Measurements from ENCODE around the gene LRRTM4. TPM values are rescaled to one million over a fixed set of nuclear protein-coding genes. Genes with fewer than 3 reads are reported as not detected.

The LRRTM4 gene
- total RNA-seq, 2 experiments from 2014 or later = not detected

GRCh38 chr2:77512507-77512906, 9.7 kb downstream of the LRRTM4 start:
- H3K27ac Mint-ChIP-seq = no peak overlapping the region
- ATAC-seq (no peak), DNase-seq (no peak)
- no peaks in the 10 kb centered on the region for H3K4me1 Mint-ChIP-seq
- H3K27me3 Mint-ChIP-seq = no peaks in the 10 kb centered on the region
- H3K36me3 Mint-ChIP-seq = no peaks in the 10 kb centered on the region
- H3K4me3 Mint-ChIP-seq = no peak overlapping the region
- CTCF ChIA-PET = no interaction called here
- H3K9me3 Mint-ChIP-seq (ENCODE audit: low read depth) = peaks cover 2% of the 10 kb centered on the region

- Mint-ChIP-seq H3K4me3 (no peak overlapping the region), H3K9me3 (ENCODE audit: low read depth) (peaks cover 2% of the 10 kb centered on the region), H3K4me1 (no peaks in the 10 kb centered on the region), H3K36me3 (no peaks in the 10 kb centered on the region), H3K27ac (no peak overlapping the region), H3K27me3 (no peaks in the 10 kb centered on the region)
- DNase-seq = no peak
- CTCF ChIA-PET = no interaction called here
- ATAC-seq = no peak
These were observed 13.7 kb downstream of the LRRTM4 start for GRCh38 chr2:77508511-77508910.

- Mint-ChIP-seq H3K36me3 (no peaks in the 10 kb centered on the region), H3K27me3 (no peaks in the 10 kb centered on the region), H3K4me3 (no peak overlapping the region), H3K9me3 (ENCODE audit: low read depth) (peaks cover 2% of the 10 kb centered on the region), H3K27ac (no peak overlapping the region), H3K4me1 (no peaks in the 10 kb centered on the region)
- ATAC-seq = no peak
- CTCF ChIA-PET = no interaction called here
- DNase-seq = no peak
These were observed 14.5 kb downstream of the LRRTM4 start for GRCh38 chr2:77507657-77508056.

- H3K27ac Mint-ChIP-seq = no peak overlapping the region
- H3K36me3 Mint-ChIP-seq = no peaks in the 10 kb centered on the region
- H3K9me3 Mint-ChIP-seq (ENCODE audit: low read depth) = peaks cover 6% of the 10 kb centered on the region
- no peaks in the 10 kb centered on the region for H3K27me3 Mint-ChIP-seq
- CTCF ChIA-PET = no interaction called here
- ATAC-seq (no peak), DNase-seq (no peak)
- H3K4me3 Mint-ChIP-seq = no peak overlapping the region
- H3K4me1 Mint-ChIP-seq = no peaks in the 10 kb centered on the region
These were observed 34.0 kb downstream of the LRRTM4 start for GRCh38 chr2:77488141-77488540.

GRCh38 chr2:77487074-77487803, 34.9 kb downstream of the LRRTM4 start:
- Mint-ChIP-seq H3K36me3 (no peaks in the 10 kb centered on the region), H3K27me3 (no peaks in the 10 kb centered on the region), H3K27ac (no peak overlapping the region), H3K4me1 (no peaks in the 10 kb centered on the region), H3K9me3 (ENCODE audit: low read depth) (peaks cover 6% of the 10 kb centered on the region), H3K4me3 (no peak overlapping the region)
- no peak for ATAC-seq
- CTCF ChIA-PET = no interaction called here
- DNase-seq = no peak

GRCh38 chr2:77484026-77484425, 38.1 kb downstream of the LRRTM4 start:
- no peak overlapping the region for H3K27ac Mint-ChIP-seq
- H3K4me1 Mint-ChIP-seq = no peaks in the 10 kb centered on the region
- H3K36me3 Mint-ChIP-seq = no peaks in the 10 kb centered on the region
- ATAC-seq = no peak
- CTCF ChIA-PET = no interaction called here
- H3K27me3 Mint-ChIP-seq = no peaks in the 10 kb centered on the region
- peaks cover 6% of the 10 kb centered on the region for H3K9me3 Mint-ChIP-seq (ENCODE audit: low read depth)
- no peak for DNase-seq
- no peak overlapping the region for H3K4me3 Mint-ChIP-seq

GRCh38 chr2:77479895-77480294, 42.3 kb downstream of the LRRTM4 start:
- no peak for ATAC-seq
- H3K36me3 Mint-ChIP-seq = no peaks in the 10 kb centered on the region

GRCh38 chr2:77479395-77479794, 42.8 kb downstream of the LRRTM4 start:
- H3K27me3 Mint-ChIP-seq = no peaks in the 10 kb centered on the region
- no peaks in the 10 kb centered on the region for H3K36me3 Mint-ChIP-seq
- no peaks in the 10 kb centered on the region for H3K4me1 Mint-ChIP-seq
- H3K4me3 Mint-ChIP-seq = no peak overlapping the region
- H3K9me3 Mint-ChIP-seq (ENCODE audit: low read depth) = peaks cover 6% of the 10 kb centered on the region
- H3K27ac Mint-ChIP-seq = no peak overlapping the region
- CTCF ChIA-PET = no interaction called here
- DNase-seq (no peak), ATAC-seq (no peak)

More at GRCh38 chr2:77479895-77480294, 42.3 kb downstream of the LRRTM4 start:
- H3K4me1 Mint-ChIP-seq = no peaks in the 10 kb centered on the region
- CTCF ChIA-PET = no interaction called here
- no peak overlapping the region for H3K27ac Mint-ChIP-seq
- peaks cover 6% of the 10 kb centered on the region for H3K9me3 Mint-ChIP-seq (ENCODE audit: low read depth)
- H3K4me3 Mint-ChIP-seq = no peak overlapping the region
- no peak for DNase-seq
- no peaks in the 10 kb centered on the region for H3K27me3 Mint-ChIP-seq

GRCh38 chr2:77470096-77470495, 52.1 kb downstream of the LRRTM4 start:
- no peaks in the 10 kb centered on the region for H3K27me3 Mint-ChIP-seq
- CTCF ChIA-PET = no interaction called here
- H3K9me3 Mint-ChIP-seq (ENCODE audit: low read depth) = peaks cover 11% of the 10 kb centered on the region
- no peak overlapping the region for H3K27ac Mint-ChIP-seq
- H3K4me1 Mint-ChIP-seq = no peaks in the 10 kb centered on the region
- H3K36me3 Mint-ChIP-seq = no peaks in the 10 kb centered on the region
- no peak overlapping the region for H3K4me3 Mint-ChIP-seq
- no peak for ATAC-seq
- DNase-seq = no peak

- DNase-seq (no peak), ATAC-seq (no peak)
- Mint-ChIP-seq H3K27me3 (no peaks in the 10 kb centered on the region), H3K4me3 (no peak overlapping the region), H3K36me3 (no peaks in the 10 kb centered on the region), H3K4me1 (no peaks in the 10 kb centered on the region), H3K9me3 (ENCODE audit: low read depth) (peaks cover 11% of the 10 kb centered on the region), H3K27ac (no peak overlapping the region)
- CTCF ChIA-PET = no interaction called here
These were observed 53.1 kb downstream of the LRRTM4 start for GRCh38 chr2:77469106-77469505.

- Mint-ChIP-seq H3K4me1 (no peaks in the 10 kb centered on the region), H3K4me3 (no peak overlapping the region), H3K36me3 (no peaks in the 10 kb centered on the region), H3K27ac (no peak overlapping the region), H3K9me3 (ENCODE audit: low read depth) (peaks cover 9% of the 10 kb centered on the region), H3K27me3 (no peaks in the 10 kb centered on the region)
- no peak for DNase-seq
- ATAC-seq = no peak
- CTCF ChIA-PET = no interaction called here
These were observed 62.3 kb downstream of the LRRTM4 start for GRCh38 chr2:77459840-77460239.

- no peak for ATAC-seq
- DNase-seq = no peak
- Mint-ChIP-seq H3K9me3 (ENCODE audit: low read depth) (peaks cover 9% of the 10 kb centered on the region), H3K4me3 (no peak overlapping the region), H3K4me1 (no peaks in the 10 kb centered on the region), H3K27me3 (no peaks in the 10 kb centered on the region), H3K36me3 (no peaks in the 10 kb centered on the region), H3K27ac (no peak overlapping the region)
- CTCF ChIA-PET = no interaction called here
These were observed 64.0 kb downstream of the LRRTM4 start for GRCh38 chr2:77458216-77458615.

- Mint-ChIP-seq H3K4me1 (no peaks in the 10 kb centered on the region), H3K36me3 (no peaks in the 10 kb centered on the region), H3K9me3 (ENCODE audit: low read depth) (peaks cover 9% of the 10 kb centered on the region), H3K27ac (no peak overlapping the region), H3K4me3 (no peak overlapping the region), H3K27me3 (no peaks in the 10 kb centered on the region)
- CTCF ChIA-PET = no interaction called here
- DNase-seq (no peak), ATAC-seq (no peak)
These were observed 64.5 kb downstream of the LRRTM4 start for GRCh38 chr2:77457665-77458064.

- DNase-seq = no peak
- no peaks in the 10 kb centered on the region for H3K27me3 Mint-ChIP-seq
- H3K27ac Mint-ChIP-seq = no peak overlapping the region
- no peaks in the 10 kb centered on the region for H3K36me3 Mint-ChIP-seq
- no peak for ATAC-seq
- peaks cover 10% of the 10 kb centered on the region for H3K9me3 Mint-ChIP-seq (ENCODE audit: low read depth)
- H3K4me1 Mint-ChIP-seq = no peaks in the 10 kb centered on the region
- H3K4me3 Mint-ChIP-seq = no peak overlapping the region
- CTCF ChIA-PET = no interaction called here
These were observed 79.1 kb downstream of the LRRTM4 start for GRCh38 chr2:77443076-77443475.

GRCh38 chr2:77434880-77435279, 87.3 kb downstream of the LRRTM4 start:
- no peak for ATAC-seq
- Mint-ChIP-seq H3K4me3 (no peak overlapping the region), H3K27ac (no peak overlapping the region)

More at GRCh38 chr2:77434880-77435279, 87.3 kb downstream of the LRRTM4 start:
- Mint-ChIP-seq H3K27me3 (no peaks in the 10 kb centered on the region), H3K4me1 (no peaks in the 10 kb centered on the region), H3K36me3 (no peaks in the 10 kb centered on the region), H3K9me3 (ENCODE audit: low read depth) (peaks cover 5% of the 10 kb centered on the region)
- CTCF ChIA-PET = no interaction called here
- DNase-seq = no peak
